K562 (cell line): ENCODE results near the gene ADARB2. TPM values are rescaled to one million over a fixed set of nuclear protein-coding genes. Genes with fewer than 3 reads are reported as not detected.

Experiments used
- ATAC-seq: fragments of 200-7000 bp; cut with Tn5 transposase; 3 replicates; pipeline ENCODE4 v1.9.1; 2020; ENCODE audit warnings: moderate library complexity
- BruUV-seq: library from RNA; stranded (reverse); fragments of 400-500 nt; replicated peaks from 2 replicates; lab custom pipeline; 2021; lab: Mats Ljungman, UMichigan
- CTCF ChIA-PET: fragments of 300-600 bp; formaldehyde crosslinking; extraction: SDS; loops from one replicate; lab custom pipeline; 2021; ENCODE audit warnings: low intra/inter-chr PET ratio; lab: Yijun Ruan, JAX
- POLR2A ChIA-PET: fragments of 300-600, 350-650 bp; sonication (Branson Sonifier 250); formaldehyde crosslinking; extraction: SDS; loops from one replicate; lab custom pipeline; 2021; ENCODE audit warnings: antibody characterized with exemption, inconsistent platforms; lab: Yijun Ruan, JAX
- DNase-seq, 4 experiments: peaks; one replicate each; pipeline versions ENCODE4 v3.0.0 to v3.0.0-alpha.2; 2011 to 2018; ENCODE audit warnings: low spot score in 3 of 4, mixed read lengths in 3 of 4; ENCODE audit errors: extremely low read depth in 1 of 4
- FAIRE-seq: peaks from 2 replicates; lab custom pipeline; 2011; peaks lifted over from hg19 to GRCh38; lab: Jason Lieb, UNC
- H2AFZ ChIP-seq: 2 replicates; pipeline ENCODE4 v1.6.0; 2011; ENCODE audit warnings: low read depth, low read length, control low read depth, inconsistent platforms
- H3K27ac ChIP-seq: fragments of 200-600 bp; 3 replicates; pipeline ENCODE4 v1.8.0; 2011; ENCODE audit warnings: low read depth, mild to moderate bottlenecking, control low read depth, inconsistent platforms, low read length, moderate library complexity, mixed read lengths; ENCODE audit errors: extremely low read depth
- H3K27me3 ChIP-seq, 2 experiments: fragments of 300-600 bp in 1 of 2; 2 replicates in 1 of 2; 3 replicates in 1 of 2; pipeline versions ENCODE4 v1.6.0 to v1.8.0; 2011; ENCODE audit warnings: inconsistent platforms in 2 of 2, low read length in 2 of 2, mild to moderate bottlenecking in 1 of 2, mixed read lengths in 1 of 2, moderate library complexity in 1 of 2; ENCODE audit not compliant: control insufficient read depth in 2 of 2, insufficient read depth in 2 of 2
- H3K36me3 ChIP-seq: fragments of 300-600 bp; 3 replicates; pipeline ENCODE4 v1.8.0; 2011; ENCODE audit warnings: mild to moderate bottlenecking, low read length, inconsistent platforms; ENCODE audit not compliant: control insufficient read depth, insufficient read depth
- H3K4me1 ChIP-seq, 2 experiments: fragments of 200-600 bp in 1 of 2; replicated peaks in 1 of 2; 2 replicates in 1 of 2; 3 replicates in 1 of 2; pipeline versions ENCODE4 v1.5.1 to v1.8.0; 2011; ENCODE audit warnings: inconsistent platforms in 2 of 2, low read length in 2 of 2, mild to moderate bottlenecking in 1 of 2, mixed read lengths in 1 of 2, moderate library complexity in 1 of 2; ENCODE audit not compliant: control insufficient read depth in 2 of 2, insufficient read depth in 2 of 2
- H3K4me2 ChIP-seq: 2 replicates; pipeline ENCODE4 v1.6.1; 2011; ENCODE audit warnings: low read length, control low read depth, inconsistent platforms, mixed read lengths; ENCODE audit not compliant: insufficient read depth
- H3K4me3 ChIP-seq: fragments of 200-600 bp; sonication (generic), shearing (Covaris generic); 2 replicates; pipeline ENCODE4 v1.5.1; 2016; ENCODE audit warnings: control low read depth, inconsistent platforms
- H3K79me2 ChIP-seq: fragments of 200-600 bp; 3 replicates; pipeline ENCODE4 v1.8.0; 2011; ENCODE audit warnings: low read length, inconsistent platforms; ENCODE audit not compliant: control insufficient read depth, insufficient read depth
- H3K9ac ChIP-seq, 2 experiments: 2 replicates each; pipeline versions ENCODE4 v1.6.0 to v1.6.1; 2011; ENCODE audit warnings: low read depth in 2 of 2, low read length in 2 of 2, control low read depth in 1 of 2, inconsistent platforms in 1 of 2, mild to moderate bottlenecking in 1 of 2, mixed read lengths in 1 of 2; ENCODE audit not compliant: insufficient read depth in 1 of 2
- H3K9me1 ChIP-seq: one replicate; pipeline ENCODE4 v1.6.0; 2011; ENCODE audit warnings: inconsistent platforms, mild to moderate bottlenecking, low read length, moderate library complexity; ENCODE audit not compliant: control insufficient read depth, insufficient read depth
- H3K9me3 ChIP-seq: replicated peaks from 2 replicates; pipeline ENCODE4 v1.5.1; 2011; ENCODE audit warnings: low read depth, low read length, inconsistent platforms; ENCODE audit not compliant: control insufficient read depth, insufficient read depth
- H4K20me1 ChIP-seq: replicated peaks from 2 replicates; pipeline ENCODE4 v1.6.1; 2011; ENCODE audit warnings: low read length, inconsistent platforms, mixed read lengths; ENCODE audit not compliant: control insufficient read depth, insufficient read depth
- ATF7 ChIP-seq: fragments of 450-650 bp; IDR thresholded peaks from 2 replicates; pipeline ENCODE4 v1.7.1; 2014; ENCODE audit warnings: mild to moderate bottlenecking, moderate library complexity
- BCL6 ChIP-seq: fragments of 250-450 bp; sonication (Bioruptor Pico); IDR thresholded peaks from 2 replicates; pipeline ENCODE4 v1.4.0; 2020
- ESRRA ChIP-seq: fragments of 450-650 bp; IDR thresholded peaks from 2 replicates; pipeline ENCODE4 v1.6.1; 2014; ENCODE audit warnings: low read depth, mild to moderate bottlenecking, moderate library complexity, borderline replicate concordance
- MBD1 ChIP-seq: fragments of 250-450 bp; sonication (Bioruptor Pico); IDR thresholded peaks from 2 replicates; pipeline ENCODE4 v1.8.0; 2022; ENCODE audit warnings: inconsistent platforms
- MYC ChIP-seq, 2 experiments: fragments of 250-450 bp in 1 of 2; sonication (Bioruptor Pico) in 1 of 2; IDR thresholded peaks; 2 replicates each; pipeline versions ENCODE4 v1.5.1 to v1.6.1; 2012 to 2021; ENCODE audit warnings: low read depth in 2 of 2, borderline replicate concordance in 1 of 2, improper control_type of control experiment in 1 of 2, low read length in 1 of 2, mild to moderate bottlenecking in 1 of 2, moderate library complexity in 1 of 2
- NR4A1 ChIP-seq, 2 experiments: fragments of 250-450 bp in 1 of 2; fragments of 450-650 bp in 1 of 2; sonication (Bioruptor Pico) in 1 of 2; IDR thresholded peaks; 2 replicates each; pipeline versions ENCODE4 v1.4.0 to v1.6.1; 2016 to 2020; ENCODE audit warnings: mild to moderate bottlenecking in 2 of 2, missing compliant biosample characterization in 1 of 2, missing genetic modification characterization in 1 of 2, moderate library complexity in 1 of 2
- PTBP1 ChIP-seq: fragments of 200-400 bp; formaldehyde crosslinking; IDR thresholded peaks from 2 replicates; pipeline ENCODE4 v1.6.1; 2017; ENCODE audit warnings: low read depth, low read length
- TCF15 ChIP-seq: fragments of 250-450 bp; sonication (Bioruptor Pico); IDR thresholded peaks from 2 replicates; pipeline ENCODE4 v1.8.0; 2022; ENCODE audit warnings: moderate library complexity, mild to moderate bottlenecking, inconsistent platforms
- ZBTB5 ChIP-seq: fragments of 450-650 bp; IDR thresholded peaks from 2 replicates; pipeline ENCODE4 v1.6.1; 2017; ENCODE audit warnings: antibody characterized with exemption
- ZFPM2 ChIP-seq: fragments of 250-450 bp; sonication (Bioruptor Pico); IDR thresholded peaks from 2 replicates; pipeline ENCODE4 v1.5.1; 2022; ENCODE audit warnings: mild to moderate bottlenecking
- ZNF785 ChIP-seq: fragments of 250-450 bp; sonication (Bioruptor Pico); IDR thresholded peaks from 2 replicates; pipeline ENCODE4 v1.4.0; 2020; ENCODE audit warnings: mild to moderate bottlenecking
- WGBS: fragments of 100-300 bp; shearing (Covaris generic); methylation state at CpG from one replicate; pipeline ENCODE4 v1.1.6; 2016; ENCODE audit warnings: low coverage, mixed read lengths; ENCODE audit not compliant: insufficient coverage; ENCODE audit errors: missing lambda C conversion rate; 5-methylcytosine and 5-hydroxymethylcytosine counted together
- in situ Hi-C: fragments of 300-500 bp; cut with MboI; formaldehyde crosslinking; loops from 4 replicates; pipeline ENCODE4 v1.15.0; 2018; ENCODE audit warnings: inconsistent platforms, mixed read lengths
- intact Hi-C: fragments of 100-400 bp; cut with micrococcal nuclease; formaldehyde crosslinking; loops from 2 replicates; pipeline ENCODE4 v1.14.2; 2022
- polyA plus RNA-seq, 8 experiments: library from polyadenylated mRNA; depleted of rRNA in 4 of 8; stranded (reverse) in 5 of 8; unstranded in 3 of 8; fragments of >200 nt; fragmentation: Nextera tagmentation in 2 of 8; fragmentation: Illumina TruSeq in 1 of 8; extraction: Ambion mirVana in 2 of 8; extraction: Trizol in 1 of 8; gene quantifications; 2 replicates each; pipeline versions ENCODE4 v1.2.1 to v1.2.3, GENCODE V29; 2011 to 2014; ENCODE audit warnings: inconsistent platforms in 1 of 8, missing spikeins in 1 of 8
- total RNA-seq, 7 experiments: library from RNA; depleted of rRNA in 6 of 7; stranded (reverse); fragments of >200 nt in 6 of 7; fragmentation: Illumina TruSeq in 2 of 7; extraction: Trizol in 2 of 7; gene quantifications; 2 replicates each; pipeline versions ENCODE4 v1.2.1 to v1.2.3, GENCODE V29; 2011 to 2021; ENCODE audit warnings: low replicate concordance in 1 of 7

The ADARB2 gene
- total and polyA plus RNA-seq, 9 of the 15 experiments (the other 6 are each of a cell fraction or from before 2014, with no cell fraction given) = not detected

- 1% methylated on average over 9 of the region's 9 CpGs for WGBS
- FAIRE-seq (no peak), DNase-seq (no peak), ATAC-seq (no peak)
- CTCF ChIA-PET = no interaction called here
- Histone ChIP-seq H3K79me2 (no peaks in the 10 kb centered on the region), H3K27ac (no peak overlapping the region), H4K20me1 (no peaks in the 10 kb centered on the region), H3K9ac (no peak overlapping the region), H3K9me3 (no peaks in the 10 kb centered on the region), H3K36me3 (no peaks in the 10 kb centered on the region), H3K4me1 (no peaks in the 10 kb centered on the region), H3K9me1 (no peaks in the 10 kb centered on the region), H3K27me3 (peaks cover 8 to 30% of the 10 kb centered on the region in 2 experiments; a peak in 3 of 5 replicates), H3K4me3 (no peak overlapping the region), H3K4me2 (no peak overlapping the region), H2AFZ (no peak overlapping the region)
- POLR2A ChIA-PET = interaction anchor here (0.6 to 0.7 kb wide), 2 partner anchors 24 to 67 kb away, joined by 3 read pairs; no protein-coding TSS in a partner anchor
- in situ Hi-C loops (no loop called here), intact Hi-C loops (no loop called here)
- BruUV-seq = no TSS peak
- TF ChIP-seq ATF7 = no peak
- TF ChIP-seq ESRRA = no peak
- TF ChIP-seq BCL6 (CRISPR knock-in tag) = no peak
- TF ChIP-seq ZBTB5 = no peak
- no peak for TF ChIP-seq TCF15
- no peak for TF ChIP-seq ZNF785
- no peak for TF ChIP-seq MYC (IDR thresholded peaks at IDR 0.05; ENCODE audit: low read depth, low read length)
- TF ChIP-seq MYC (CRISPR knock-in tag; IDR thresholded peaks at IDR 0.05; ENCODE audit: borderline replicate concordance, low read depth) = no peak
- TF ChIP-seq ZFPM2 = no peak
- TF ChIP-seq MBD1 = no peak
- no peak for TF ChIP-seq NR4A1 (CRISPR knock-in tag; IDR thresholded peaks at IDR 0.05)
- TF ChIP-seq NR4A1 (tag; IDR thresholded peaks at IDR 0.05) = no peak
- TF ChIP-seq PTBP1 = no peak
Measured at GRCh38 chr10:1687623-1688150, 49.6 kb downstream of the ADARB2 start.
